HepG2 (cell line): ENCODE results near the gene PSMG4. TPM values are rescaled to one million over a fixed set of nuclear protein-coding genes. Genes with fewer than 3 reads are reported as not detected.

ENCODE experiments used
- ATAC-seq: fragments of 200-7000 bp; cut with Tn5 transposase; 3 replicates; pipeline ENCODE4 v1.9.1; 2020; ENCODE audit warnings: mild to moderate bottlenecking, moderate library complexity
- BruUV-seq: library from RNA; stranded (reverse); fragments of 400-500 nt; replicated peaks from 2 replicates; lab custom pipeline; 2021; lab: Mats Ljungman, UMichigan
- CTCF ChIA-PET: fragments of 300-600 bp; formaldehyde crosslinking; extraction: SDS; loops from one replicate; lab custom pipeline; 2021; ENCODE audit warnings: low total read pairs, inconsistent platforms, low intra/inter-chr PET ratio; lab: Yijun Ruan, JAX
- POLR2A ChIA-PET: fragments of 350-600 bp; sonication (Branson Sonifier 250); formaldehyde crosslinking; loops from one replicate; lab custom pipeline; 2020; ENCODE audit warnings: antibody characterized with exemption, inconsistent platforms; lab: Yijun Ruan, JAX
- DNase-seq: peaks from one replicate; pipeline ENCODE4 v3.0.0-alpha.2; 2015; ENCODE audit warnings: low spot score
- FAIRE-seq: peaks from 3 replicates; lab custom pipeline; 2011; peaks lifted over from hg19 to GRCh38; lab: Jason Lieb, UNC
- H2AFZ ChIP-seq: one replicate; pipeline ENCODE4 v1.6.1; 2011; ENCODE audit warnings: low read length, inconsistent platforms
- H3K27ac ChIP-seq: fragments of 300-600 bp; 3 replicates; pipeline ENCODE4 v1.8.0; 2011; ENCODE audit warnings: mixed run types, mild to moderate bottlenecking, mixed read lengths, low read length, inconsistent platforms; ENCODE audit not compliant: insufficient read depth; ENCODE audit errors: extremely low read length
- H3K27me3 ChIP-seq, 2 experiments: fragments of 200-600 bp in 1 of 2; 2 replicates in 1 of 2; 3 replicates in 1 of 2; pipeline versions ENCODE4 v1.6.0 to v1.8.0; 2011; ENCODE audit warnings: low read length in 2 of 2, mild to moderate bottlenecking in 2 of 2, moderate library complexity in 2 of 2, inconsistent platforms in 1 of 2; ENCODE audit not compliant: insufficient read depth in 2 of 2, control insufficient read depth in 1 of 2
- H3K36me3 ChIP-seq, 2 experiments: fragments of 200-600 bp in 1 of 2; replicated peaks in 1 of 2; 2 replicates in 1 of 2; 3 replicates in 1 of 2; pipeline versions ENCODE4 v1.5.1 to v1.8.0; 2011; ENCODE audit warnings: low read length in 2 of 2, inconsistent platforms in 1 of 2; ENCODE audit not compliant: insufficient read depth in 2 of 2, control insufficient read depth in 1 of 2
- H3K4me1 ChIP-seq: 2 replicates; pipeline ENCODE4 v1.5.1; 2012; ENCODE audit warnings: low read length, inconsistent platforms; ENCODE audit not compliant: insufficient read depth
- H3K4me2 ChIP-seq: 2 replicates; pipeline ENCODE4 v1.6.0; 2011; ENCODE audit warnings: low read depth, low read length, inconsistent platforms
- H3K4me3 ChIP-seq, 3 experiments: fragments of 200-600 bp in 1 of 3; sonication (generic), shearing (Covaris generic) in 1 of 3; replicated peaks in 1 of 3; 2 replicates each; pipeline ENCODE4 v1.5.1; 2011 to 2016; ENCODE audit warnings: low read length in 3 of 3, inconsistent platforms in 2 of 3, low read depth in 2 of 3, mild to moderate bottlenecking in 2 of 3, control low read depth in 1 of 3, mixed read lengths in 1 of 3; ENCODE audit not compliant: insufficient read depth in 1 of 3
- H3K79me2 ChIP-seq: one replicate; pipeline ENCODE4 v1.6.1; 2011; ENCODE audit warnings: low read length, inconsistent platforms; ENCODE audit not compliant: insufficient read depth
- H3K9ac ChIP-seq: 2 replicates; pipeline ENCODE4 v1.6.0; 2011; ENCODE audit warnings: mild to moderate bottlenecking, low read depth, low read length, inconsistent platforms; ENCODE audit not compliant: insufficient read depth
- H3K9me3 ChIP-seq: 2 replicates; pipeline ENCODE4 v1.5.1; 2012; ENCODE audit warnings: mild to moderate bottlenecking, low read length
- H4K20me1 ChIP-seq: 2 replicates; pipeline ENCODE4 v1.6.0; 2011; ENCODE audit warnings: inconsistent platforms, mild to moderate bottlenecking, low read length, moderate library complexity; ENCODE audit not compliant: insufficient read depth
- ADNP ChIP-seq: sonication (generic); formaldehyde crosslinking; IDR thresholded peaks from 2 replicates; pipeline ENCODE4 v1.4.0; 2020; ENCODE audit warnings: missing genetic modification reagents
- KAT2B ChIP-seq: fragments of 150-350 bp; IDR thresholded peaks from 2 replicates; pipeline ENCODE4 v1.6.1; 2014; ENCODE audit warnings: low read depth, low read length, borderline replicate concordance
- RBM22 ChIP-seq: fragments of 200-400 bp; formaldehyde crosslinking; optimal IDR thresholded peaks from 2 replicates; pipeline ENCODE3; 2017; ENCODE audit warnings: mild to moderate bottlenecking, low read length, moderate library complexity
- SP5 ChIP-seq: IDR thresholded peaks from 2 replicates; pipeline ENCODE4 v1.6.1; 2016; ENCODE audit warnings: low read depth, borderline replicate concordance
- ZNF251 ChIP-seq: sonication (generic); formaldehyde crosslinking; IDR thresholded peaks from 2 replicates; pipeline ENCODE4 v1.9.0; 2021; ENCODE audit warnings: mild to moderate bottlenecking, missing genetic modification reagents
- ZNF253 ChIP-seq: sonication (generic); formaldehyde crosslinking; IDR thresholded peaks from 2 replicates; pipeline ENCODE4 v1.8.0; 2022; ENCODE audit warnings: mild to moderate bottlenecking, missing genetic modification reagents, borderline replicate concordance
- ZNF530 ChIP-seq: sonication (generic); formaldehyde crosslinking; IDR thresholded peaks from 2 replicates; pipeline ENCODE4 v1.5.0; 2020; ENCODE audit warnings: low read depth, mild to moderate bottlenecking, missing genetic modification reagents
- ZNF605 ChIP-seq: sonication (generic); formaldehyde crosslinking; IDR thresholded peaks from 2 replicates; pipeline ENCODE4 v1.8.0; 2022; ENCODE audit warnings: mild to moderate bottlenecking, missing genetic modification reagents
- ZNF766 ChIP-seq: sonication (generic); formaldehyde crosslinking; IDR thresholded peaks from 2 replicates; pipeline ENCODE4 v1.5.0; 2020; ENCODE audit warnings: missing genetic modification reagents, borderline replicate concordance
- WGBS: methylation state at CpG from one replicate; pipeline ENCODE4 v1.1.6; 2017; ENCODE audit warnings: low lambda C conversion rate; 5-methylcytosine and 5-hydroxymethylcytosine counted together
- in situ Hi-C: cut with HindIII; loops from 2 replicates; pipeline ENCODE4 v1.10.0; 2017; ENCODE audit warnings: low pct_unique_long_range_greater_than_20kb; ENCODE audit not compliant: extremely low pct_ligation_motif_present
- intact Hi-C: fragments of 100-400 bp; cut with micrococcal nuclease; formaldehyde crosslinking; loops from one replicate; pipeline ENCODE4 v1.10.0; 2022; ENCODE audit not compliant: unreplicated experiment
- polyA plus RNA-seq, 8 experiments: library from polyadenylated mRNA; depleted of rRNA in 3 of 8; stranded (reverse) in 7 of 8; unstranded in 1 of 8; fragments of >200 nt; fragmentation: Illumina TruSeq in 4 of 8; extraction: Trizol in 4 of 8; gene quantifications; 2 replicates each; pipeline versions ENCODE4 v1.2.1 to v1.2.3, GENCODE V29; 2011 to 2016; ENCODE audit warnings: low read depth in 4 of 8, missing spikeins in 1 of 8, mixed read lengths in 1 of 8; ENCODE audit not compliant: insufficient read depth in 1 of 8
- total RNA-seq, 5 experiments: library from RNA; depleted of rRNA; stranded (reverse); fragments of >200 nt; fragmentation: Illumina TruSeq; extraction: Trizol; gene quantifications; 2 replicates each; pipeline ENCODE4 v1.2.3, GENCODE V29; 2016; ENCODE audit warnings: low read depth in 1 of 5

Gene PSMG4
- total and polyA plus RNA-seq, 2 of the 13 experiments (the other 11 are each of a cell fraction or from before 2014, with no cell fraction given), result 28.5 to 32.8 TPM

DNA sequence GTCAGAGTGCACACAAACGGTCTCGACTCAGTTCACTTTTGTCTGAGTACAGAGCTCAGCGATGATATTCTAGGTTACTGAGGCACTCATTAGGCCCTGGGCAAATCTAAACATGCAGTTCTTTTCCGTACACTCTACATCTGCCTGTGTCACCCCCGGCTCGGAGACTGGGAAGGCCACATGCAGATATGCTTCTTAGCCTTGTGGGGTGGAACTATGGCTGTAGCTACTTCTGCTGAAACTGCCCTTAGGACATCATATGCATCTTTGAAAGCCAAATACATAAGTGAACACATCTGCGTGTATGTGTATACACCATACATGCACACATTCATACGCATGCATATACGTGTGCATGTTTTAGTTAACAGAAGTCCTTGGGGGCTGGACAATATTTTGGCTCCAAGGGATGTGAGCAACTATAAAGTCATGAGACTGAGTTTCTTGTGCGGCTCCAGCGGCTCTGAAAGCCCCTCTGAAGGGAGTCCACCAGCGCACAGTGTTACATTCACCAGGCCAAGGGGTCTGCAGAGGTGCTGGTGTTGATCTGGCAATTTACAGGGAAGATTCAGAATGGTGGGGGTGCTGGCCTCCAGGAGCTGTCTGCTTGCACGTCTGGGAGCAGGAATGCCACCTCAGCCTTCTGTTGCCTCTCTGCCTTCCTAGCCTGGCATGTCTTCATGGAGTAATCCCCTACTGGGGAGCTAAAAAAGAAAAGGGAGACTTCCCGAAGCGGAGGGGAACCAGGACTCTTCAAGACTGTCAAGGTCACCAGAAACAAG lies 31.6 kb downstream of the PSMG4 start:
- H3K4me1 ChIP-seq, result no peaks in the 10 kb centered on the region
- H3K27ac ChIP-seq, result no peak overlapping the region
- no peak for ATAC-seq
- no peak for FAIRE-seq
- TF ChIP-seq KAT2B, result no peak
- TF ChIP-seq ZNF605 (CRISPR knock-in tag), result 0 out of 2 replicates have a peak, but pooled peaks have one; percentile 19
- H3K27me3 ChIP-seq, result no peaks in the 10 kb centered on the region
- no peaks in the 10 kb centered on the region for H4K20me1 ChIP-seq
- WGBS, result 96% methylated on average over 15 of the region's 15 CpGs
- H3K36me3 ChIP-seq, result peaks cover 50 to 72% of the 10 kb centered on the region in 2 experiments
- intact Hi-C loops (loop anchor here (5.0 kb wide), 1 partner anchor 1572 kb away; no protein-coding TSS in a partner anchor), in situ Hi-C loops (loop anchor here (25.0 kb wide), 1 partner anchor 697 kb away; no protein-coding TSS in a partner anchor)
- CTCF ChIA-PET, result no interaction called here
- no TSS peak for BruUV-seq
- no peaks in the 10 kb centered on the region for H3K79me2 ChIP-seq
- no peak overlapping the region for H3K9ac ChIP-seq
- H3K4me3 ChIP-seq, result no peak overlapping the region
- POLR2A ChIA-PET, result no interaction called here
- no peak overlapping the region for H2AFZ ChIP-seq
- no peaks in the 10 kb centered on the region for H3K9me3 ChIP-seq
- no peak for DNase-seq
- no peak overlapping the region for H3K4me2 ChIP-seq

DNA sequence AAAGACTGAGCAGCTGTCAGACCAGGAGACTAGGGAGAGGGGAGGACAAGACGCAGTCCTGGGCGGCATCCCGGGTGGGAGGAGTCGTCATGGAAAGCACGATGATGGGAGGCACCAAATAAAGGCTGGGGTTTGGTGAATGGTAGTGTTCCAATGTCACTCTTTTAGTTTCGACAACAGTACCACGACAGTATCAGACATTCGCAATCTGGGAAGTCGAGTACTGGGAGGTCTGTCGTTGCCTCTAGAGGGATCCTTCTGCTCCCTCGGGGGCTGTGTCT lies 32.1 kb downstream of the PSMG4 start:
- Histone ChIP-seq H2AFZ (no peak overlapping the region), H3K79me2 (no peaks in the 10 kb centered on the region), H3K9me3 (no peaks in the 10 kb centered on the region), H3K27ac (no peak overlapping the region), H3K36me3 (peaks cover 49 to 76% of the 10 kb centered on the region in 2 experiments), H3K9ac (no peak overlapping the region), H3K4me2 (no peak overlapping the region), H3K4me1 (peaks cover 3% of the 10 kb centered on the region), H4K20me1 (no peaks in the 10 kb centered on the region), H3K27me3 (no peaks in the 10 kb centered on the region), H3K4me3 (no peak overlapping the region)
- ChIA-PET POLR2A (no interaction called here), CTCF (no interaction called here)
- in situ Hi-C loops, result loop anchor here (25.0 kb wide), 1 partner anchor 696 kb away; no protein-coding TSS in a partner anchor
- no peak for FAIRE-seq
- TF ChIP-seq ZNF766 (CRISPR knock-in tag) (no peak), ZNF530 (CRISPR knock-in tag) (no peak), ADNP (no peak), RBM22 (peak; percentile 90), ZNF251 (no peak), SP5 (CRISPR knock-in tag) (no peak), ZNF253 (no peak)
- intact Hi-C loops, result loop anchor here (5.0 kb wide), 1 partner anchor 1571 kb away; no protein-coding TSS in a partner anchor
- BruUV-seq, result no TSS peak
- DNase-seq, result no peak
- 94% methylated on average over 11 of the region's 11 CpGs for WGBS
- no peak for ATAC-seq
